Subcutaneous abdominal adipose tissue (tissue), 5 donors: ENCODE measurements around the gene TTYH3.

Source experiments
- H3K27ac ChIP-seq: one replicate; pipeline ENCODE4 v1.7.0; 2013; ENCODE audit warnings: low read depth, mild to moderate bottlenecking, inconsistent platforms, low read length, moderate library complexity
- H3K27me3 ChIP-seq, 5 donors: one replicate each; pipeline ENCODE4 v1.7.0; 2013; ENCODE audit warnings: low read length in 5 of 5, inconsistent platforms in 1 of 5; ENCODE audit not compliant: control insufficient read depth in 5 of 5, insufficient read depth in 4 of 5
- H3K36me3 ChIP-seq, 5 donors: one replicate each; pipeline ENCODE4 v1.7.0; 2013; ENCODE audit warnings: low read length in 5 of 5; ENCODE audit not compliant: control insufficient read depth in 5 of 5, insufficient read depth in 5 of 5
- H3K4me1 ChIP-seq, 5 donors: one replicate each; pipeline ENCODE4 v1.7.0; 2013; ENCODE audit warnings: low read length in 5 of 5, mild to moderate bottlenecking in 3 of 5, moderate library complexity in 1 of 5; ENCODE audit not compliant: control insufficient read depth in 5 of 5, insufficient read depth in 5 of 5
- H3K4me3 ChIP-seq, 5 donors: one replicate each; pipeline ENCODE4 v1.7.0; 2013; ENCODE audit warnings: low read length in 5 of 5, low read depth in 1 of 5
- H3K9ac ChIP-seq, 5 donors: one replicate each; pipeline ENCODE4 v1.7.0; 2013; ENCODE audit warnings: low read length in 5 of 5, mild to moderate bottlenecking in 4 of 5, moderate library complexity in 3 of 5
- H3K9me3 ChIP-seq, 5 donors: one replicate each; pipeline ENCODE4 v1.7.0; 2013; ENCODE audit warnings: low read length in 5 of 5; ENCODE audit not compliant: control insufficient read depth in 5 of 5
- donor health status: healthy.
- donor health status: healthy.
- donor health status: healthy.
- donor health status: healthy.
- donor health status: healthy.

TTYH3 gene

GRCh38 chr7:2592375-2592865, 39.4 kb upstream of the TTYH3 start:
- no peak overlapping the region for H3K4me3 ChIP-seq

GRCh38 chr7:2593036-2593727, 38.6 kb upstream of the TTYH3 start:
- Histone ChIP-seq H3K4me1 (peaks cover 0 to 3% (median 2%) of the 10 kb centered on the region in 5 donors), H3K27me3 (no peaks in the 10 kb centered on the region), H3K27ac (no peak overlapping the region), H3K9ac (no peak overlapping the region), H3K4me3 (no peak overlapping the region), H3K36me3 (peaks cover 0 to 72% (median 48%) of the 10 kb centered on the region in 5 donors), H3K9me3 (no peaks in the 10 kb centered on the region)

More at GRCh38 chr7:2592375-2592865, 39.4 kb upstream of the TTYH3 start:
- H3K9me3 ChIP-seq: no peaks in the 10 kb centered on the region
- no peaks in the 10 kb centered on the region for H3K27me3 ChIP-seq
- no peak overlapping the region for H3K9ac ChIP-seq
- peaks cover 0 to 75% (median 52%) of the 10 kb centered on the region in 5 donors for H3K36me3 ChIP-seq
- H3K4me1 ChIP-seq: peaks cover 0 to 3% (median 0%) of the 10 kb centered on the region in 5 donors
- no peak overlapping the region for H3K27ac ChIP-seq

- no peak overlapping the region for H3K27ac ChIP-seq
- no peaks in the 10 kb centered on the region for H3K27me3 ChIP-seq
- H3K9me3 ChIP-seq: no peaks in the 10 kb centered on the region
- H3K36me3 ChIP-seq: peaks cover 0 to 84% (median 61%) of the 10 kb centered on the region in 5 donors
- no peak overlapping the region for H3K4me3 ChIP-seq
- peaks cover 0 to 9% (median 3%) of the 10 kb centered on the region in 5 donors for H3K4me1 ChIP-seq
- H3K9ac ChIP-seq: no peak overlapping the region
Measured at GRCh38 chr7:2594599-2594998, 37.2 kb upstream of the TTYH3 start.

- Histone ChIP-seq H3K27ac (no peak overlapping the region), H3K36me3 (peaks cover 0 to 80% (median 57%) of the 10 kb centered on the region in 5 donors), H3K4me3 (no peak overlapping the region), H3K27me3 (no peaks in the 10 kb centered on the region), H3K9ac (no peak overlapping the region), H3K4me1 (peaks cover 0 to 9% (median 3%) of the 10 kb centered on the region in 5 donors), H3K9me3 (no peaks in the 10 kb centered on the region)
Measured at GRCh38 chr7:2595258-2595860, 36.4 kb upstream of the TTYH3 start.

- Histone ChIP-seq H3K27ac (no peak overlapping the region), H3K9ac (no peak overlapping the region), H3K9me3 (no peaks in the 10 kb centered on the region), H3K36me3 (peaks cover 0 to 76% (median 58%) of the 10 kb centered on the region in 5 donors), H3K27me3 (no peaks in the 10 kb centered on the region), H3K4me1 (peaks cover 0 to 9% (median 3%) of the 10 kb centered on the region in 5 donors), H3K4me3 (no peak overlapping the region)
Measured at GRCh38 chr7:2596464-2597272, 35.1 kb upstream of the TTYH3 start.

DNA sequence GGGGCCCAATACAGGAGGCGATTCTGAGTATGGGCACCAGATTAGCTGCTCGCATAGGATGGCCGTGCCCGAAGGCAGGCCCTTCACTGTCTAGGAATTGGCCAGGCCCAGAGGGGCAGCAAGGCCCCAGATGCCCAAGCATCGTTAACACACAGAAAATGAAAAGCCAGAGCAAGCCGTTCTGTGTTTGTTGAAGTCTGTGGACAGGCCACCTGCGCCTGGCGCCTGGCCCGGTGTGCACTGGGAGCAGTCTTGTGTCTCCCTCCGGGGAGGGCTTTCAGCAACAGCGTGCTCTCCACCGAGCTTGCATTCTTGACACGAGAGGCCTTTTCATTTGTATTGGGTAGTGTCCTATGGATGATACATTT, 34.5 kb upstream of the TTYH3 start:
- Histone ChIP-seq H3K9ac (no peak overlapping the region), H3K4me1 (peaks cover 0 to 9% (median 3%) of the 10 kb centered on the region in 5 donors), H3K4me3 (no peak overlapping the region), H3K9me3 (no peaks in the 10 kb centered on the region), H3K36me3 (peaks cover 0 to 77% (median 60%) of the 10 kb centered on the region in 5 donors), H3K27ac (no peak overlapping the region), H3K27me3 (no peaks in the 10 kb centered on the region)

DNA sequence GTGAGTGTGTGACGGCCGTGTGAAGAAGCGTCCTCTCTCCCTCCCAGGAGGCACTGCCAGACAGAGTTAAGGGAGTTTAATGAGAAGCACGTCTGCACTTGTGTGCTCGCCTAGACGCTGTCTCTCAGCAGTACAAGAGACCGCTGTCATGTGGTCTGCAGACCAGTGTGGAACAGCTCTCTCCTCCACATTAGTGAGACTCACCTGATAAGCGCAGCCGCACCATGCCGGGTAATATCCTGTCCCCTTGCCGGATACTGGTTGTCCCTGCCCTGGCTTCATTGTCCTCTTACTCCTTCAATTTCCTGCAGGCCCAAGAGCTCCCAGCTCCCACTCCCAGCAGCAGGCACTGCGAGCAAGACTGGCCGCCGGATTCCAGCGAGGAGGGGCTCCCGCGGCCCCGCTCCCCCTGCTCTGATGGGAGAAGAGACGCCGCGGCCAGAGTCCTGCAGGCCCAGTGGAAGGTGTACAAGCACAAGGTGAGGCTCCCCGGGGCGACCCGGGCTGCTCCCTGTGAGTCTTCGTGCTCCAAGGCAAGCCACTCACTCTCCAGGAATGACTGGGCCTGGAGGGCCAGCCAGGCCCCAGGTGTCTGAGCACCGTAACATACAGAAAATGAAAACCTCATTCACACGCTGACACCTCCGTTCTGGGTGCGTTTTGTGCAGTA, 33.5 kb upstream of the TTYH3 start:
- Histone ChIP-seq H3K27ac (no peak overlapping the region), H3K4me3 (no peak overlapping the region), H3K9me3 (no peaks in the 10 kb centered on the region), H3K9ac (no peak overlapping the region), H3K27me3 (no peaks in the 10 kb centered on the region), H3K4me1 (peaks cover 0 to 13% (median 8%) of the 10 kb centered on the region in 5 donors), H3K36me3 (peaks cover 0 to 74% (median 50%) of the 10 kb centered on the region in 5 donors)

GRCh38 chr7:2601065-2601464, 30.7 kb upstream of the TTYH3 start:
- Histone ChIP-seq H3K9ac (no peak overlapping the region), H3K36me3 (peaks cover 0 to 62% (median 33%) of the 10 kb centered on the region in 5 donors), H3K4me1 (peaks cover 0 to 18% (median 13%) of the 10 kb centered on the region in 5 donors), H3K27ac (no peak overlapping the region), H3K27me3 (no peaks in the 10 kb centered on the region), H3K4me3 (no peak overlapping the region), H3K9me3 (no peaks in the 10 kb centered on the region)

GRCh38 chr7:2601907-2602306, 29.9 kb upstream of the TTYH3 start:
- H3K36me3 ChIP-seq: peaks cover 0 to 59% (median 33%) of the 10 kb centered on the region in 5 donors
- H3K27ac ChIP-seq: no peak overlapping the region
- H3K9me3 ChIP-seq: no peaks in the 10 kb centered on the region
- peaks cover 4 to 27% (median 19%) of the 10 kb centered on the region in 5 donors for H3K4me1 ChIP-seq
- no peak overlapping the region for H3K4me3 ChIP-seq
- H3K9ac ChIP-seq: no peak overlapping the region
- H3K27me3 ChIP-seq: no peaks in the 10 kb centered on the region
